Fibroblast of lung (primary cell): Measurements from ENCODE around the gene C11orf42.

Experiments used
- CTCF ChIP-seq, 2 donors: IDR thresholded peaks in 1 of 2; conservative IDR thresholded peaks in 1 of 2; 1 replicate in 1 of 2; 2 replicates in 1 of 2; pipeline ENCODE4 v1.5.1; 2011 to 2012; ENCODE audit warnings: low read length in 2 of 2, control low read depth in 1 of 2, inconsistent platforms in 1 of 2, low read depth in 1 of 2, mild to moderate bottlenecking in 1 of 2
- EZH2 ChIP-seq: IDR thresholded peaks from 2 replicates; pipeline ENCODE4 v1.5.1; 2012; ENCODE audit warnings: low read length, control low read depth, mild to moderate bottlenecking; ENCODE audit errors: missing control alignments

- TF ChIP-seq CTCF (conservative IDR thresholded peaks at IDR 0.05 in 1 of 2, IDR thresholded peaks at IDR 0.05 in 1 of 2; ENCODE audit: low read depth in 1 of 2, low read length in 2 of 2), result no peak
- no peak for TF ChIP-seq EZH2
Measured at GRCh38 chr11:6175440-6175839, 29.9 kb upstream of the C11orf42 start.
